Peyer's patch (tissue), 4 donors: ENCODE results near the gene TRAF6. TPM values are rescaled to one million over a fixed set of nuclear protein-coding genes. Genes with fewer than 3 reads are reported as not detected.

Experiments
- DNase-seq, 3 donors: peaks; one replicate each; pipeline ENCODE4 v3.0.0-alpha.2; 2017 to 2019
- H3K27ac ChIP-seq, 4 donors: fragments of 200-600 bp; sonication (generic); one replicate each; pipeline ENCODE4 v1.5.1; 2016 to 2019
- H3K27me3 ChIP-seq, 2 donors: fragments of 200-600 bp; sonication (generic); one replicate each; pipeline ENCODE4 v1.5.1; 2019
- H3K36me3 ChIP-seq, 3 donors: fragments of 200-600 bp; sonication (generic); one replicate each; pipeline ENCODE4 v1.5.1; 2016 to 2019
- H3K4me1 ChIP-seq, 4 donors: fragments of 200-600 bp; sonication (generic); one replicate each; pipeline ENCODE4 v1.5.1; 2016 to 2019
- H3K4me3 ChIP-seq, 4 donors: fragments of 200-600 bp; sonication (generic); 1 replicate in 3 of 4; 2 replicates in 1 of 4; pipeline ENCODE4 v1.5.1; 2016 to 2019; ENCODE audit warnings: mild to moderate bottlenecking in 1 of 4
- H3K9me3 ChIP-seq, 4 donors: fragments of 200-600 bp; sonication (generic); one replicate each; pipeline ENCODE4 v1.5.1; 2016 to 2019; ENCODE audit warnings: mild to moderate bottlenecking in 1 of 4
- CTCF ChIP-seq, 6 experiments: fragments of 450-650 bp in 4 of 6; fragments of 200-600 bp in 2 of 6; sonication (generic) in 1 of 6; IDR thresholded peaks; one replicate each; pipeline ENCODE4 v1.5.1; 2017 to 2019; ENCODE audit warnings: antibody characterized with exemption in 6 of 6, mild to moderate bottlenecking in 3 of 6, moderate library complexity in 1 of 6
- POLR2A ChIP-seq, 2 donors: fragments of 450-650 bp; IDR thresholded peaks; one replicate each; pipeline ENCODE4 v1.5.1; 2017; ENCODE audit warnings: antibody characterized with exemption in 2 of 2, mild to moderate bottlenecking in 2 of 2, moderate library complexity in 2 of 2
- total RNA-seq, 4 donors: library from RNA; depleted of rRNA; stranded (reverse); fragments of >200 nt; gene quantifications; one replicate each; pipeline ENCODE4 v1.1.0, GENCODE V29; 2016

Gene TRAF6
- total RNA-seq, 4 donors from 2014 or later, result 6.6 to 25.1 (median 18.4) TPM

- no peak overlapping the region for H3K4me3 ChIP-seq
- no peak overlapping the region for H3K27ac ChIP-seq
- no peaks in the 10 kb centered on the region for H3K9me3 ChIP-seq
- H3K36me3 ChIP-seq, result no peaks in the 10 kb centered on the region
- TF ChIP-seq POLR2A (IDR thresholded peaks at IDR 0.05), result no peak
- peak in 4 of 6 experiments; percentile 13 to 68 (median 64) for TF ChIP-seq CTCF (IDR thresholded peaks at IDR 0.05)
- peak in 2 of 3 donors; percentile 60 to 74 for DNase-seq
- H3K4me1 ChIP-seq, result no peaks in the 10 kb centered on the region
- no peaks in the 10 kb centered on the region for H3K27me3 ChIP-seq
Observed at GRCh38 chr11:36540998-36541397, 30.9 kb upstream of the TRAF6 start.

DNA sequence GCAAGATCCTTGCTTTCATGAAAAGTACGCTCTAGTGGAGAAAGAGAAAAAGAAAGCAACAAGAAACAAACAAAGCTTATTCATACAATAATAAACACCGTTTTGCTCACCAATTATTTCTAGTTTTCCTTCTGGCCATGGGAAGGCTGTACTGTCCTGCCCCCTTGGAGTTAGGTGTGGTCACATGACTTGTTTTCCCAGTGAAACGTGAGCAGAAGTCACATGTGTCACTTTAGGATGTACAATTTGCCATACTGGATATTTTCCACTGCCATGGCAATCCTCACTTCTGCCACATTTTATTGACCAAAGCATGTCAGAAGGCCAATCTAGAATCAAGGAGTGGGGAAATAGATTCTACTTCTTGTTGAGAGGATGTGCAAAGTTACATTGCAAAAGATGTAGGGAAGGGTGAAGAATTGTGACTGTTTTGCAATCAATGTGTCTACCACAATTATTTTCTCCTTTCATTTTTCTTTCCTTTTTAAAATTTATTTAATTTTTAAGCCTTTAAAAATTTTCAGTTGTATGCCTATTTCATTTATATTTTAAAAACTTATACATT lies 24.3 kb upstream of the TRAF6 start:
- Histone ChIP-seq H3K27me3 (no peaks in the 10 kb centered on the region), H3K9me3 (no peaks in the 10 kb centered on the region), H3K36me3 (no peaks in the 10 kb centered on the region), H3K4me3 (no peak overlapping the region), H3K4me1 (no peaks in the 10 kb centered on the region), H3K27ac (no peak overlapping the region)
- TF ChIP-seq CTCF (IDR thresholded peaks at IDR 0.05), result no peak
- TF ChIP-seq POLR2A (IDR thresholded peaks at IDR 0.05), result no peak
- no peak for DNase-seq

- no peak for DNase-seq
- no peak for TF ChIP-seq CTCF (IDR thresholded peaks at IDR 0.05)
- TF ChIP-seq POLR2A (IDR thresholded peaks at IDR 0.05), result no peak
- Histone ChIP-seq H3K36me3 (no peaks in the 10 kb centered on the region), H3K27me3 (no peaks in the 10 kb centered on the region), H3K9me3 (no peaks in the 10 kb centered on the region), H3K27ac (no peak overlapping the region), H3K4me3 (no peak overlapping the region), H3K4me1 (no peaks in the 10 kb centered on the region)
Observed at GRCh38 chr11:36532941-36533601, 23.0 kb upstream of the TRAF6 start.

DNA sequence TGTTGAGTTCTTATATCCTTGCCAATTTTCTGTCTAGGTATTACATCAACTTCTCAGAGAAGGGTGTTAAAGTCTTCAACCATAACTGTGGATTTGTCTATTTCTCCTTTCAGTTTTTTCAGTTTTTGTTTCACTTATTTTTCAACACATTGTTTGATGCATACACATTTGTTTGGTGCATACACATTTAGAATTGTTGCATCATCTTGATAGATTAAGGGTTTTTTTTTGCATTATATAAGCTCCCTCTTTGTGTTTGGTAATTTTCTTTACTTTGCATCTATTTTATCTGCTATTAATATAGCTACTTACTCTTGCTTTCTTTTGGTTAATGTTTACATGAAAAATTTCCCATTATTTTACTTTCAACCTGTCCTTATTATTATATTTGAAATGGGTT lies 20.8 kb upstream of the TRAF6 start:
- TF ChIP-seq CTCF (IDR thresholded peaks at IDR 0.05) (no peak), POLR2A (IDR thresholded peaks at IDR 0.05) (no peak)
- DNase-seq, result no peak
- H3K27ac ChIP-seq, result no peak overlapping the region
- H3K9me3 ChIP-seq, result peaks cover 0 to 3% (median 0%) of the 10 kb centered on the region in 4 donors
- H3K4me1 ChIP-seq, result no peaks in the 10 kb centered on the region
- no peaks in the 10 kb centered on the region for H3K27me3 ChIP-seq
- H3K4me3 ChIP-seq, result no peak overlapping the region
- no peaks in the 10 kb centered on the region for H3K36me3 ChIP-seq

- Histone ChIP-seq H3K36me3 (no peaks in the 10 kb centered on the region), H3K4me1 (peaks cover 0 to 5% (median 2%) of the 10 kb centered on the region in 4 donors), H3K9me3 (no peaks in the 10 kb centered on the region), H3K27ac (no peak overlapping the region), H3K27me3 (no peaks in the 10 kb centered on the region), H3K4me3 (no peak overlapping the region)
- no peak for DNase-seq
- no peak for TF ChIP-seq CTCF (IDR thresholded peaks at IDR 0.05)
- TF ChIP-seq POLR2A (IDR thresholded peaks at IDR 0.05), result no peak
Observed at GRCh38 chr11:36513965-36514364, 3.9 kb upstream of the TRAF6 start.
